ENCODE results near the gene GPC3. TPM values are rescaled to one million over a fixed set of nuclear protein-coding genes. Genes with fewer than 3 reads are reported as not detected.

GPC3 gene
- total RNA-seq, 1 experiment from 2014 or later: 0.24 TPM

GRCh38 chrX:133928365-133928764, 57.0 kb downstream of the GPC3 start:
- Histone ChIP-seq H3K9me3 (ENCODE audit: low read depth, low read length, poor library complexity, severe bottlenecking) (no peaks in the 10 kb centered on the region), H3K4me1 (ENCODE audit: insufficient read depth, low read length, poor library complexity, severe bottlenecking) (no peaks in the 10 kb centered on the region), H3K27ac (ENCODE audit: low read depth, low read length, poor library complexity, severe bottlenecking) (no peak overlapping the region), H3K4me3 (ENCODE audit: low read depth, low read length, poor library complexity, severe bottlenecking) (no peak overlapping the region), H3K27me3 (replicated peaks; ENCODE audit: insufficient read depth, low read depth, low read length, poor library complexity) (no peaks in the 10 kb centered on the region), H3K36me3 (ENCODE audit: insufficient read depth, low read length, poor library complexity, severe bottlenecking) (no peaks in the 10 kb centered on the region)
- no TSS peak for BruUV-seq (replicated peaks)
- TF ChIP-seq CTCF (conservative IDR thresholded peaks at IDR 0.05; ENCODE audit: low read depth, low read length) (no peak), EZH2 (IDR thresholded peaks at IDR 0.05; ENCODE audit: borderline replicate concordance, low read depth, low read length, poor library complexity, severe bottlenecking) (no peak)
- ChIA-PET CTCF (no interaction called here), POLR2A (ENCODE audit: low non-redundant PET) (no interaction called here)
- no peak for DNase-seq (ENCODE audit: low spot score)
- intact Hi-C loops (cut with micrococcal nuclease; ENCODE audit: unreplicated experiment): no loop called here

GRCh38 chrX:133926809-133927208, 58.6 kb downstream of the GPC3 start:
- Histone ChIP-seq H3K27me3 (replicated peaks; ENCODE audit: insufficient read depth, low read depth, low read length, poor library complexity) (no peaks in the 10 kb centered on the region), H3K4me3 (ENCODE audit: low read depth, low read length, poor library complexity, severe bottlenecking) (no peak overlapping the region), H3K36me3 (ENCODE audit: insufficient read depth, low read length, poor library complexity, severe bottlenecking) (no peaks in the 10 kb centered on the region), H3K27ac (ENCODE audit: low read depth, low read length, poor library complexity, severe bottlenecking) (no peak overlapping the region), H3K4me1 (ENCODE audit: insufficient read depth, low read length, poor library complexity, severe bottlenecking) (no peaks in the 10 kb centered on the region), H3K9me3 (ENCODE audit: low read depth, low read length, poor library complexity, severe bottlenecking) (no peaks in the 10 kb centered on the region)
- ChIA-PET CTCF (no interaction called here), POLR2A (ENCODE audit: low non-redundant PET) (no interaction called here)
- no peak for DNase-seq (ENCODE audit: low spot score)
- intact Hi-C loops (cut with micrococcal nuclease; ENCODE audit: unreplicated experiment): no loop called here
- TF ChIP-seq CTCF (conservative IDR thresholded peaks at IDR 0.05; ENCODE audit: low read depth, low read length): no peak
- TF ChIP-seq EZH2 (IDR thresholded peaks at IDR 0.05; ENCODE audit: borderline replicate concordance, low read depth, low read length, poor library complexity, severe bottlenecking): no peak
- no TSS peak for BruUV-seq (replicated peaks)

- DNase-seq (ENCODE audit: low spot score): no peak
- Histone ChIP-seq H3K36me3 (ENCODE audit: insufficient read depth, low read length, poor library complexity, severe bottlenecking) (no peaks in the 10 kb centered on the region), H3K4me3 (ENCODE audit: low read depth, low read length, poor library complexity, severe bottlenecking) (no peak overlapping the region), H3K27me3 (replicated peaks; ENCODE audit: insufficient read depth, low read depth, low read length, poor library complexity) (no peaks in the 10 kb centered on the region), H3K27ac (ENCODE audit: low read depth, low read length, poor library complexity, severe bottlenecking) (no peak overlapping the region), H3K9me3 (ENCODE audit: low read depth, low read length, poor library complexity, severe bottlenecking) (no peaks in the 10 kb centered on the region), H3K4me1 (ENCODE audit: insufficient read depth, low read length, poor library complexity, severe bottlenecking) (no peaks in the 10 kb centered on the region)
- BruUV-seq (replicated peaks): no TSS peak
- ChIA-PET CTCF (no interaction called here), POLR2A (ENCODE audit: low non-redundant PET) (no interaction called here)
- TF ChIP-seq CTCF (conservative IDR thresholded peaks at IDR 0.05; ENCODE audit: low read depth, low read length) (no peak), EZH2 (IDR thresholded peaks at IDR 0.05; ENCODE audit: borderline replicate concordance, low read depth, low read length, poor library complexity, severe bottlenecking) (no peak)
- intact Hi-C loops (cut with micrococcal nuclease; ENCODE audit: unreplicated experiment): no loop called here
These were observed 59.3 kb downstream of the GPC3 start for GRCh38 chrX:133926099-133926498.
